HG03558 (cell line): Measurements from ENCODE around the gene C4A.
"Not testable (repeated sequence)": the region's sequence is repeated elsewhere in the genome, so short reads cannot be mapped to it uniquely, and the experiment has no call there.

Source experiments
- ATAC-seq: cut with Tn5 transposase; IDR thresholded peaks from one replicate; pipeline ENCODE4 v1.9.1; 2021; ENCODE audit warnings: moderate number of reproducible peaks; ENCODE audit not compliant: unreplicated experiment; ENCODE audit errors: extremely low read depth

C4A gene

GRCh38 chr6:31981744-31982143 lies at the start of gene C4A:
Gene C4A (plus strand): TSS chr6:31982057. CDS start chr6:31982108, 51 bp downstream.
- not testable (repeated sequence) for ATAC-seq

GRCh38 chr6:31932137-31932536 lies 49.7 kb upstream of the C4A start:
- not testable (repeated sequence) for ATAC-seq

- ATAC-seq = no peak
These were observed 48.3 kb upstream of the C4A start for GRCh38 chr6:31933537-31933936.

- ATAC-seq = no peak
These were observed 46.8 kb upstream of the C4A start for GRCh38 chr6:31935021-31935420.

- ATAC-seq = no peak
These were observed 46.0 kb upstream of the C4A start for GRCh38 chr6:31935823-31936222.

GRCh38 chr6:31940256-31940664 lies 41.6 kb upstream of the C4A start:
- no peak for ATAC-seq

- ATAC-seq = no peak
These were observed 38.1 kb upstream of the C4A start for GRCh38 chr6:31943742-31944141.

- ATAC-seq = no peak
These were observed 36.7 kb upstream of the C4A start for GRCh38 chr6:31945154-31945506.

- no peak for ATAC-seq
These were observed 36.1 kb upstream of the C4A start, which contains the start of gene CFB for GRCh38 chr6:31945507-31946369. Gene CFB (plus strand): TSS chr6:31946095. CDS start chr6:31946222, 127 bp downstream.

GRCh38 chr6:31946370-31946885 lies 35.4 kb upstream of the C4A start:
- no peak for ATAC-seq

GRCh38 chr6:31947070-31947675 lies 34.7 kb upstream of the C4A start:
- ATAC-seq = no peak

- ATAC-seq = no peak
These were observed 34.0 kb upstream of the C4A start for GRCh38 chr6:31947864-31948263.

GRCh38 chr6:31948306-31948705 lies 33.6 kb upstream of the C4A start:
- no peak for ATAC-seq

GRCh38 chr6:31948753-31949413 lies 33.0 kb upstream of the C4A start:
- ATAC-seq = no peak

- ATAC-seq = no peak
These were observed 31.8 kb upstream of the C4A start for GRCh38 chr6:31949926-31950548.

GRCh38 chr6:31952140-31952805 lies 29.6 kb upstream of the C4A start:
- ATAC-seq = no peak

- ATAC-seq = no peak
These were observed 29.0 kb upstream of the C4A start for GRCh38 chr6:31952890-31953289.

GRCh38 chr6:31954511-31954910 lies 27.3 kb upstream of the C4A start:
- ATAC-seq = no peak

- no peak for ATAC-seq
These were observed 25.1 kb upstream of the C4A start for GRCh38 chr6:31956796-31957195.

GRCh38 chr6:31958412-31958740 lies 23.5 kb upstream of the C4A start:
- ATAC-seq = no peak
